ENCODE measurements around the gene TRIP12. TPM values are rescaled to one million over a fixed set of nuclear protein-coding genes. Genes with fewer than 3 reads are reported as not detected.

The TRIP12 gene
- total RNA-seq, 1 experiment from 2014 or later, result 115 TPM

DNA sequence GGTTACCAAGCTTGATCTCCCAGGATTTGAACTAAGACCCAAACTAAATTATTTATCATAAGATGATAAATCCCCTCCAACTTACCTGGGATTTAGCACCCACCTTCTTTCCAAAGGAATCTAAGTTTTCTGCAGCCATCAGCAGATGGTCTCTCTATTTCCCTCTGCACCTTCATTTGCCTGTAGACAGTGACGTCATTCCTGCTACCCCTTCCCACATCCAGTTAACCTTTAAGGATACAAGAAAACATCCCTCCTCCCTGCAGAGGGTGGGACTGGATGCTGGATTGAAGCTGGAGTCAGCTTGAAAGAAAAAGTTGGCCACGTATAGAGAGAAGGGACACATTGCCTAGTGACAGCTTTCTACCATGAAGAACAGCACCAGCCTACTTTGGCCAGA lies 203.8 kb downstream of the TRIP12 start:
- BruUV-seq (replicated peaks), result no TSS peak
- intact Hi-C loops (cut with micrococcal nuclease; ENCODE audit: unreplicated experiment), result no loop called here
- CTCF ChIA-PET, result no interaction called here
- TF ChIP-seq CTCF (IDR thresholded peaks at IDR 0.05; ENCODE audit: insufficient read depth in 1 of 2, low read depth in 1 of 2, low read length in 1 of 2, severe bottlenecking in 1 of 2, unreplicated experiment in 1 of 2), result no peak
- H3K4me3 Mint-ChIP-seq (ENCODE audit: unreplicated experiment), result no peak overlapping the region
- no peaks in the 10 kb centered on the region for H3K9me3 Mint-ChIP-seq (ENCODE audit: unreplicated experiment)
- POLR2A ChIA-PET, result no interaction called here
- Histone ChIP-seq H3K9me3 (no peaks in the 10 kb centered on the region), H3K4me3 (ENCODE audit: low read depth, low read length) (no peak overlapping the region), H3K27me3 (replicated peaks; ENCODE audit: control insufficient read depth, insufficient read depth, low read length) (no peaks in the 10 kb centered on the region), H3K36me3 (ENCODE audit: control insufficient read depth, insufficient read depth, low read length) (no peaks in the 10 kb centered on the region), H3K4me1 (no peaks in the 10 kb centered on the region)
- DNase-seq, result no peak
- no peaks in the 10 kb centered on the region for H3K36me3 Mint-ChIP-seq (ENCODE audit: insufficient read depth, unreplicated experiment)
- H3K4me1 Mint-ChIP-seq (ENCODE audit: low read depth, unreplicated experiment), result no peaks in the 10 kb centered on the region
- peaks cover 7% of the 10 kb centered on the region for H3K27me3 Mint-ChIP-seq (ENCODE audit: insufficient read depth, unreplicated experiment)
- no peak overlapping the region for H3K27ac Mint-ChIP-seq (ENCODE audit: unreplicated experiment)

DNA sequence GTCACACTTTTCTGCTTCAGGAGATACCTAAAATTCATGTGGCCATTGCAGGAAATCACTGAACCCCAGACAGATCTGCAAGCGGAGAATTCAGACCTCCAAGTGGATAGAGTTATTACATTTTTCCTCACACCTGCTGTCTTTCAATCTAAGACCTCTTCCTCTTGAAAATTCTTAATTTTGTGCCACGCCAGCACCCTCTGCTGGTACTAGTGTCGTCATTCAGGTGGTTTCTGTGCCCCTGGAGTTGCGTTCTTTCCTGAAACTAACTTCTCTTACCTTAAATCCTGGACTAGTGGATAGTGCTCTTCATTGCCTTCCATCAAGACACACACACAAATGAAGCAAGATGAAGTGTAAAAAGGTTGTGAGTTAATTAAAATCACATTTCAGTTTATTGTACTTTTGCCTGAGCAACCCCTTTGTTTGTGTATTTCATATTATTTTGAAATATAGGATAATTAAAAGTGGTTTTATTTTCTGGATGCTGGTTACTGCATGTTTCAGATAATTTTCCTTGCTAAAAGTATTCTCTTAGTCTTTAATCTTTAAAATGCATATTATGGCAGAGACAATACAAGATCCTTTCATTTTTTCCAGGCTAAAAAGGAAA lies 205.8 kb downstream of the TRIP12 start:
- peak in 1 of 2 experiments; percentile 24 for DNase-seq
- TF ChIP-seq CTCF (IDR thresholded peaks at IDR 0.05; ENCODE audit: insufficient read depth in 1 of 2, low read depth in 1 of 2, low read length in 1 of 2, severe bottlenecking in 1 of 2, unreplicated experiment in 1 of 2), result peak; percentile 20 to 26
- no peaks in the 10 kb centered on the region for H3K4me1 ChIP-seq
- ChIA-PET CTCF (no interaction called here), POLR2A (interaction anchor here (0.6 kb wide), 1 partner anchor 34 kb away, joined by 5 read pairs; no protein-coding TSS in a partner anchor)
- H3K36me3 Mint-ChIP-seq (ENCODE audit: insufficient read depth, unreplicated experiment), result no peaks in the 10 kb centered on the region
- H3K27me3 ChIP-seq (replicated peaks; ENCODE audit: control insufficient read depth, insufficient read depth, low read length), result no peaks in the 10 kb centered on the region
- H3K27ac Mint-ChIP-seq (ENCODE audit: unreplicated experiment), result no peak overlapping the region
- BruUV-seq (replicated peaks), result no TSS peak
- no peaks in the 10 kb centered on the region for H3K9me3 ChIP-seq
- H3K4me3 Mint-ChIP-seq (ENCODE audit: unreplicated experiment), result peak overlapping the region; percentile 10
- H3K4me1 Mint-ChIP-seq (ENCODE audit: low read depth, unreplicated experiment), result no peaks in the 10 kb centered on the region
- H3K27me3 Mint-ChIP-seq (ENCODE audit: insufficient read depth, unreplicated experiment), result peaks cover 12% of the 10 kb centered on the region
- H3K4me3 ChIP-seq (ENCODE audit: low read depth, low read length), result no peak overlapping the region
- intact Hi-C loops (cut with micrococcal nuclease; ENCODE audit: unreplicated experiment), result no loop called here
- no peaks in the 10 kb centered on the region for H3K9me3 Mint-ChIP-seq (ENCODE audit: unreplicated experiment)
- no peaks in the 10 kb centered on the region for H3K36me3 ChIP-seq (ENCODE audit: control insufficient read depth, insufficient read depth, low read length)

- BruUV-seq (replicated peaks), result no TSS peak
- Histone ChIP-seq H3K4me3 (ENCODE audit: low read depth, low read length) (peak overlapping the region; percentile 24), H3K9me3 (no peaks in the 10 kb centered on the region), H3K36me3 (ENCODE audit: control insufficient read depth, insufficient read depth, low read length) (no peaks in the 10 kb centered on the region), H3K27me3 (replicated peaks; ENCODE audit: control insufficient read depth, insufficient read depth, low read length) (no peaks in the 10 kb centered on the region), H3K4me1 (no peaks in the 10 kb centered on the region)
- no peaks in the 10 kb centered on the region for H3K4me1 Mint-ChIP-seq (ENCODE audit: low read depth, unreplicated experiment)
- no peak overlapping the region for H3K27ac Mint-ChIP-seq (ENCODE audit: unreplicated experiment)
- H3K27me3 Mint-ChIP-seq (ENCODE audit: insufficient read depth, unreplicated experiment), result peaks cover 12% of the 10 kb centered on the region
- no peaks in the 10 kb centered on the region for H3K9me3 Mint-ChIP-seq (ENCODE audit: unreplicated experiment)
- peak overlapping the region; percentile 22 for H3K4me3 Mint-ChIP-seq (ENCODE audit: unreplicated experiment)
- CTCF ChIA-PET, result no interaction called here
- POLR2A ChIA-PET, result no interaction called here
- intact Hi-C loops (cut with micrococcal nuclease; ENCODE audit: unreplicated experiment), result no loop called here
- DNase-seq, result peak; percentile 53 to 73
- no peaks in the 10 kb centered on the region for H3K36me3 Mint-ChIP-seq (ENCODE audit: insufficient read depth, unreplicated experiment)
- no peak for TF ChIP-seq CTCF (IDR thresholded peaks at IDR 0.05; ENCODE audit: insufficient read depth in 1 of 2, low read depth in 1 of 2, low read length in 1 of 2, severe bottlenecking in 1 of 2, unreplicated experiment in 1 of 2)
Observed at GRCh38 chr2:229714736-229715541, 206.9 kb downstream of the TRIP12 start.
